Measurements from ENCODE around the gene UNC5CL.

UNC5CL gene

DNA sequence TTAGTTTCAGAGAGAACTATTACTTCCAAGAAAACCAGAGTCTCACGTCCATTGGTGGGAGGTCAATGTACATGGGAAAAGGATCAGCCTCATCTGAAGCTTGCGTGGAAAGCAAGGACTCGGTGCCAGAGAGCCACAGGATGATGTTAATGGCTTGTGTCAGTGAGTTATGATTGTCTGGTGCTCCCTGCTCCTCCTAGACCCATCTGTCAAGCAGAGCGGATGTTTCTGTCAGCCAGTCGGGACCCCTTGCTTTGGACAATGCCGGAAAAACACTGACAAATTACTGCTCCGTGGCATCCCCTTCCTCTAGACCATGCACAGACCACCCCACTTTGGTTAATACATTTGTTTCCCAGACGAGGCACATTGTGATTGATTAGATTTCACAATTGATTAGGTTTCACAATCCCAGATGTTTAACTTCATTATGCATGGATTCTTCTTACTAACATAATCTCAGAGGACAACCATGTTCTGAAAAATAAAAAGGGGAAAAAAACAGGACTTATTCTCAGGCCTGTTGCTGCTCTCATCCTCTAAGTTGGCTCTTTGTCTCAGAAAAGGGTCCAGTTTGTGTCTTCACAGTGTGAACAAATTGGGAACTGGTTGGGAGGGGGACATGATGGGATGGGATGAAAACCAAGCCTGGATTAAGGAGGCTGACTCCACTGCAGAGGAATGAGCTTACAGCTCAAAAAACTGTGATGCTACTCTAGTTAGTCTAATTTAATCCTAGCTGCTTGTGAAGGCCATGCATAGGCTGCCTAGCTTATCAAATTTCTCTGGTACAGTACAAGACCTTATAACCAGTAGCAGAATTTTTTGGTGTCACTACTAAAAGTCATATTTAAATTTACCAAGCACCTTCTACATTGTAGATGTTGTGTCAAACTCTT, 51.9 kb downstream of the UNC5CL start:
- no peaks in the 10 kb centered on the region for H3F3A ChIP-seq (ENCODE audit: low read depth)
- no peak overlapping the region for H3K4me2 ChIP-seq (ENCODE audit: low read depth, low read length, poor library complexity, severe bottlenecking)
- no peaks in the 10 kb centered on the region for H3K9me3 ChIP-seq (ENCODE audit: insufficient read depth, low read depth, low read length)
- no peak overlapping the region for H3K4me3 ChIP-seq (ENCODE audit: low read length, poor library complexity, severe bottlenecking)
- peaks cover 6% of the 10 kb centered on the region for H3K27me3 ChIP-seq (ENCODE audit: insufficient read depth, low read length, poor library complexity, severe bottlenecking)
- no peaks in the 10 kb centered on the region for H3K79me2 ChIP-seq (ENCODE audit: insufficient read depth, low read length)
- no peaks in the 10 kb centered on the region for H3K9me2 ChIP-seq (replicated peaks; ENCODE audit: low read depth, low read length)
- H3K9ac ChIP-seq (ENCODE audit: low read depth, low read length, poor library complexity, severe bottlenecking) = no peak overlapping the region
- H3K4me1 ChIP-seq (ENCODE audit: insufficient read depth, low read length, poor library complexity, severe bottlenecking) = no peaks in the 10 kb centered on the region
- no peaks in the 10 kb centered on the region for H4K20me1 ChIP-seq (ENCODE audit: insufficient read depth, low read length, poor library complexity, severe bottlenecking)
- H2AFZ ChIP-seq (ENCODE audit: low read length) = no peak overlapping the region
- no peaks in the 10 kb centered on the region for H3K36me3 ChIP-seq (ENCODE audit: insufficient read depth, low read length)
- TF ChIP-seq, protein P1, sequence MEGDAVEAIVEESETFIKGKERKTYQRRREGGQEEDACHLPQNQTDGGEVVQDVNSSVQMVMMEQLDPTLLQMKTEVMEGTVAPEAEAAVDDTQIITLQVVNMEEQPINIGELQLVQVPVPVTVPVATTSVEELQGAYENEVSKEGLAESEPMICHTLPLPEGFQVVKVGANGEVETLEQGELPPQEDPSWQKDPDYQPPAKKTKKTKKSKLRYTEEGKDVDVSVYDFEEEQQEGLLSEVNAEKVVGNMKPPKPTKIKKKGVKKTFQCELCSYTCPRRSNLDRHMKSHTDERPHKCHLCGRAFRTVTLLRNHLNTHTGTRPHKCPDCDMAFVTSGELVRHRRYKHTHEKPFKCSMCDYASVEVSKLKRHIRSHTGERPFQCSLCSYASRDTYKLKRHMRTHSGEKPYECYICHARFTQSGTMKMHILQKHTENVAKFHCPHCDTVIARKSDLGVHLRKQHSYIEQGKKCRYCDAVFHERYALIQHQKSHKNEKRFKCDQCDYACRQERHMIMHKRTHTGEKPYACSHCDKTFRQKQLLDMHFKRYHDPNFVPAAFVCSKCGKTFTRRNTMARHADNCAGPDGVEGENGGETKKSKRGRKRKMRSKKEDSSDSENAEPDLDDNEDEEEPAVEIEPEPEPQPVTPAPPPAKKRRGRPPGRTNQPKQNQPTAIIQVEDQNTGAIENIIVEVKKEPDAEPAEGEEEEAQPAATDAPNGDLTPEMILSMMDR (conservative IDR thresholded peaks at IDR 0.05; ENCODE audit: low read length) = no peak
- no peak for TF ChIP-seq EZH2phosphoT487 (IDR thresholded peaks at IDR 0.05; ENCODE audit: borderline replicate concordance)

DNA sequence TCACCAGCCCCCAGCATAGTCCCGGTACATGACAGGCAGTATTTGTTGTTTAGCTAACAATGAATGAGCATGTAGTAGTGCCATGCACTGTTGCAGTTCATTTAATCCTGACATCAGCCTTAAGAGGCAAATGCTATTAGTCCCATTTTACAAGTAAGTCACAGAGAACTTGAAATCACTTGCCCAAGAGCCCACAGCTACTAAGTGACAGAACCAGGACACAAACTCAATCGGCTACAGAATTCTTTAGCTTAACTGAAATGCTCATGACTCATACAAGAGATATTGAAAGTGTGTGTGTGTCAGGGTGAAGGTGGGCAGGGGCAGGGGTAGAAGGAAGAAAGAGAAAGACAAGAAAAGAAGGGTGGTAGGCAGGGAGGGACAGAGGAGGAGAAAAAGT, 52.7 kb downstream of the UNC5CL start:
- H4K20me1 ChIP-seq (ENCODE audit: insufficient read depth, low read length, poor library complexity, severe bottlenecking) = no peaks in the 10 kb centered on the region

DNA sequence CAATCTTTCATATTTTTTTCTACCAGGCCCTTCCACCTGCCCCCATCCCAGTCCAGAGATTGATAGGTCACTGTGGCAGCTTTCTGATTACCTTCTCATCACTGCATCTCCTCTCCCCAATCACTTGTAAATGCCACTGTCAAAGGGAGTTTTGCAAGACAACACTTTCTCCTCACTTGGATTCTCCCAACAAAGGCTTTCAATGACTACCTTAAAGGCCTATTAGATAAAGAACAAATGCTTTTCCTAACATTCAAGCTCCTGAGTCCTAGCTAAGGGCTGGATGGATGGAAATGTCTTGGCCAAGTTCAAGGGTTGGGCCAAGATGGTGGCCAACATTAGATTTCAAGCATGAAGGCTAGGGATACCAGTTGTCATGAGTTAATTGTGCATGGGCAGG, 55.3 kb downstream of the UNC5CL start:
- no peaks in the 10 kb centered on the region for H3K9me2 ChIP-seq (replicated peaks; ENCODE audit: low read depth, low read length)
- no peak overlapping the region for H3K9ac ChIP-seq (ENCODE audit: low read depth, low read length, poor library complexity, severe bottlenecking)
- no peaks in the 10 kb centered on the region for H3K4me1 ChIP-seq (ENCODE audit: insufficient read depth, low read length, poor library complexity, severe bottlenecking)
- no peaks in the 10 kb centered on the region for H3F3A ChIP-seq (ENCODE audit: low read depth)
- H3K79me2 ChIP-seq (ENCODE audit: insufficient read depth, low read length) = no peaks in the 10 kb centered on the region
- no peak overlapping the region for H3K4me2 ChIP-seq (ENCODE audit: low read depth, low read length, poor library complexity, severe bottlenecking)
- no peaks in the 10 kb centered on the region for H3K9me3 ChIP-seq (ENCODE audit: insufficient read depth, low read depth, low read length)
- H3K36me3 ChIP-seq (ENCODE audit: insufficient read depth, low read length) = no peaks in the 10 kb centered on the region
- TF ChIP-seq, protein P1 (conservative IDR thresholded peaks at IDR 0.05; ENCODE audit: low read length) = no peak
- TF ChIP-seq EZH2phosphoT487 (IDR thresholded peaks at IDR 0.05; ENCODE audit: borderline replicate concordance) = no peak
- no peaks in the 10 kb centered on the region for H4K20me1 ChIP-seq (ENCODE audit: insufficient read depth, low read length, poor library complexity, severe bottlenecking)
- H3K4me3 ChIP-seq (ENCODE audit: low read length, poor library complexity, severe bottlenecking) = no peak overlapping the region
- H2AFZ ChIP-seq (ENCODE audit: low read length) = no peak overlapping the region
- no peaks in the 10 kb centered on the region for H3K27me3 ChIP-seq (ENCODE audit: insufficient read depth, low read length, poor library complexity, severe bottlenecking)

More for the DNA sequence above, 52.7 kb downstream of the UNC5CL start:
- Histone ChIP-seq H3K79me2 (ENCODE audit: insufficient read depth, low read length) (no peaks in the 10 kb centered on the region), H3K9ac (ENCODE audit: low read depth, low read length, poor library complexity, severe bottlenecking) (no peak overlapping the region), H2AFZ (ENCODE audit: low read length) (no peak overlapping the region), H3K9me2 (replicated peaks; ENCODE audit: low read depth, low read length) (no peaks in the 10 kb centered on the region), H3K4me3 (ENCODE audit: low read length, poor library complexity, severe bottlenecking) (no peak overlapping the region), H3F3A (ENCODE audit: low read depth) (no peaks in the 10 kb centered on the region), H3K27me3 (ENCODE audit: insufficient read depth, low read length, poor library complexity, severe bottlenecking) (peaks cover under 1% of the 10 kb centered on the region), H3K4me1 (ENCODE audit: insufficient read depth, low read length, poor library complexity, severe bottlenecking) (no peaks in the 10 kb centered on the region), H3K4me2 (ENCODE audit: low read depth, low read length, poor library complexity, severe bottlenecking) (no peak overlapping the region), H3K36me3 (ENCODE audit: insufficient read depth, low read length) (no peaks in the 10 kb centered on the region), H3K9me3 (ENCODE audit: insufficient read depth, low read depth, low read length) (no peaks in the 10 kb centered on the region)
- TF ChIP-seq EZH2phosphoT487 (IDR thresholded peaks at IDR 0.05; ENCODE audit: borderline replicate concordance) = no peak
- TF ChIP-seq, protein P1 (conservative IDR thresholded peaks at IDR 0.05; ENCODE audit: low read length) = no peak
